GM18511 (cell line): ENCODE results near the gene INHBB.
A peak's percentile ranks its signal among the peaks of the same experiment; 100 is the strongest.
"Not testable (repeated sequence)": the region's sequence is repeated elsewhere in the genome, so short reads cannot be mapped to it uniquely, and the experiment has no call there.

Experiments used
- ATAC-seq: cut with Tn5 transposase; IDR thresholded peaks from one replicate; pipeline ENCODE4 v1.9.1; 2021; ENCODE audit warnings: mild to moderate bottlenecking, moderate library complexity; ENCODE audit not compliant: unreplicated experiment

Gene INHBB

DNA sequence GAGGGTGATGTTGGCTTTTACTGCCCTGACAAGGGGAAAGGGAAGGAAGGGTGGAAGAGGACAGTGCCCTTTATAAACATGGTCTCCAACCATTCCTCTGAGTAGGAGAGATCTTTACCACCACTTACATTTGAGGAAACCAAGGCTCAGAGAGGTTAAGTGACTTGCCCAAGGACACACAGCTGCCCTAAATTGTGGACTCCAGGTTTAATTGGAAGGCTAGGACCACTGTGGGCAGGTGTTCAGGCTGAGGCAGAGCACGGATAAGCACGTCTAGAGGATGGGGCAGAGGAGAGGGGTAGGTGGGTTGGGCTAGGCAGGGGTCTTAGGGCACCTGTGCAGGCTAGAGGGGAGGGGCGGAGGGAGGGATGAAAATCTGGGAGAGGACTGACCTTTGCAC, 32.7 kb downstream of the INHBB start:
- ATAC-seq: no peak

DNA sequence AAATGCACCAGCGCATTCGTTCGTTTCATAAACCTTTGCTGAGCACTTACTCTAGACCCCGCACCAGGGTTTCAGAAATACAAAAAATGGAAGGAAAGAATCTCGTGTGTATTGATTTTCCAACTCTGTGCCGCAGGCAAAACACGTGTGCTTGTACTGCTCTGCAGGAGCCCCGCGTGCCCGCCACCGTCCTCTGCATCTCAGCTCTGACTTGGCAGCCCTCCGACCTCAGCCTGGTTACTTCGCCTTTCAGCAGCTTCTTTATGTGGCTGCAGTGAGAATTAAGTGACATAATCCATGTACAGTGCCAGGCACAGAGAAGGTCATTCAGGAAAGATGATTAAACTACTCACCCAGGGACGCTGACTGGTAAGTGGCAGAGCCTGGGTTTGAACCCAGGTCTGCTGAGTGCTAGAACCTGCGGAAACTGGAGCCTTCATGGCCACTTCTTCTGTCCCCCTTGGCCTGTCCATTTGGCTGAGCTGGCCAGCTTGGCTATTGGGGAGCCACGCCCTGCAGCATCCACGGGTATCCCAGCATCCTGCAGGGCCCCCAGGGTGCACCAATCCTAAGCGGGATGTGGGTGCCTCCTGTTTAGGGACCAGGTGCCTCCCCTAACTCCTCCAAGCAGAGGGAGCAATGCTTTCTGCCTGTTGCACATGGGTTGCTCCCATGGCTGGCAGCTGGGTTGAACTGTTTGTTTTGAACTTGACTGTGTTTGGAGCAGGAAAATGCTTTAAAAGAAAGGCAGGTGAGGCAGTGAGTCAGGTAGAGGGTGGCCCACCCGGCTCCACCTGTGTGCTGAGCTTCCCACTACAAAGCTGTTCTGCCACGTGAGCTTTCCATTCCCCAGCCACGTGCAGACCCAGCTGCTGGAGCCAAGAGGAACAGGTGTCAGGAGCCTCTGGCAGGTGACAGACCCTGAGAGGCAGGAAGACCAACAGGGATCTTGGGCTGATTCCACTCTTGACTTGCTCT, 34.3 kb downstream of the INHBB start:
- no peak for ATAC-seq

DNA sequence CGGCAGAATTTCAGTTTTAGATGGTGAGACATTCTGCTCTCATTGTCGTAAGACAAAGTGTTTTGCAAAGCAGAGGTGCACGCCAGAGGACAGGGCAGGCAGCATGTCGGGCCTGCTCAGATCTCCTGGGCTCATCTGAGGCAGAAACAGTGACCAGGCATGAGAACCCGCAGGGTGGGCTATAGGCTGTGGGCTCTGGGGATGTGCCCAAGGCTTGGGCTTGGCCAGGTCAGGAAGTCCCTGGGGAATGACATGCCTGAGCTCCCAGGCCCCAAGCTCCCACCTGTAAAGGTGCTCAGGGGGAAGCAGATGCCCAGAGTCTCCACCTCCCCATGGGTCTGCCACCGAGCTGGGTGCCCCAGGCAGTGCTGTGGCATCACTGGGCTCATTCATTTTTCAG, 35.3 kb downstream of the INHBB start:
- no peak for ATAC-seq

DNA sequence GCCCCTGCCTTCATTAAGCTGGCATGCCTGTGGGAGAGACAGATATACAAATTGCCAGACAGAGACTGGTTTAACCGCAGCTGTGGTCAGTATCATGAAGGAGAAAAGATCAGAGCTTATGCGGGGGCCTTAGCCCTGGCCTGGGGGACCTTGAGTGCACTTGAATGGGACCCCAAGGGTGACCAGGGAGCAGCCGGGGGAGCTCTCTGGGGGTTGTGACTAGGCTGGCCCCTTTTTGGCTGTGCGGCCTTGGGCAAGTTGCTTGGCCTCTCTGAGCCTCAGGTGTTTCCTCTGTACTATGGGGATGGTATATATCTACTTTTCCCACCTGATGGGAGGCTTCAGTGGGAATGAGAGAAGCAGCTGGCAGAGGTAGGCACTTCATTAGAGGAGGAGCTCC, 35.7 kb downstream of the INHBB start:
- ATAC-seq: no peak

DNA sequence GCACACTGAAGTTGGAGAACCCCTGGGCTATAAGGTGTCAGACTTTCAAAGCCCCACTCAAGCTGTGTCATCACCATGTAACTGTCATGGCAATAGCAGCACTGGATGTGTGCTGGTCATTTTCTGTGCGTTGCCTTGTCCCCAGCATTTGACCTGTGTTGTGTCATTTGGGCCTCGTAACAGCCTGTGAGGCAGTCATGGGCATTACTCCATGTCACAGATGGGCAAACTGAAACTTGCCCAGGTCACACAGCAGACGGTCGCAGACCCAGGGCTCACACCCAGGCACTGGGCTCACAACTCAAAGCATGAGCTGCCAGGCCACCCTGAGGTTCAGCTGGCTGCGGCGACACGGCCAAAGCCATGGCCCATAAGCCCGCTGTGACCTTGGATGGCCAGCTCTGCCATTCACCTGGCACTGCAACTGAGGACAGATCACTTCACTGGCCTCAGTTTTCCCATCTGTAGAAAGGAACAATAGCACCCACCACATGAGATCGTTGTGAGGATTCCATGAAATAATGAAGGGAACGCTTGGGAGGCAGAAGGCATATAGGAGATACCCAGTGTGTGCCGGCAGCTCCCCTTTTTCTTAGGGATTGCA, 36.7 kb downstream of the INHBB start:
- no peak for ATAC-seq

DNA sequence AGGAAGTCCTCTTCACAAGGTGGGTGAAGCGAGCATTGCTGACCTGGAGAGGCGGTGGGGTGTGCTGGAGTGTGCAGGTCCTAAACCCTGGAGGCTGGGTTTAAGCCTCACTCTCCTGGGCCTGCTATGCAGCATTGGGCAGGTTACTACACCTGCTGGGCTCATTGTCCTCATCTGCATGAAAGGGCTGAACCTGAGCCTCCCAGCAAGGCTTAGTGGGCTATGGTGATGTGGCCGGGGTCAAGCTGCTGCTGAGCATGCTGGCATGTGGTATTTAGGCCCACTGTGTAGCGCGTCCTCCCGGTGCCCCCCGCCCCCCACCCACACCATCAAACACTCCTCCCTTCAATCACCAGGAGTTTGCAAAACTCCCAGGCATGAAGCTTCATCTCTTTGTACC, 37.3 kb downstream of the INHBB start:
- no peak for ATAC-seq

DNA sequence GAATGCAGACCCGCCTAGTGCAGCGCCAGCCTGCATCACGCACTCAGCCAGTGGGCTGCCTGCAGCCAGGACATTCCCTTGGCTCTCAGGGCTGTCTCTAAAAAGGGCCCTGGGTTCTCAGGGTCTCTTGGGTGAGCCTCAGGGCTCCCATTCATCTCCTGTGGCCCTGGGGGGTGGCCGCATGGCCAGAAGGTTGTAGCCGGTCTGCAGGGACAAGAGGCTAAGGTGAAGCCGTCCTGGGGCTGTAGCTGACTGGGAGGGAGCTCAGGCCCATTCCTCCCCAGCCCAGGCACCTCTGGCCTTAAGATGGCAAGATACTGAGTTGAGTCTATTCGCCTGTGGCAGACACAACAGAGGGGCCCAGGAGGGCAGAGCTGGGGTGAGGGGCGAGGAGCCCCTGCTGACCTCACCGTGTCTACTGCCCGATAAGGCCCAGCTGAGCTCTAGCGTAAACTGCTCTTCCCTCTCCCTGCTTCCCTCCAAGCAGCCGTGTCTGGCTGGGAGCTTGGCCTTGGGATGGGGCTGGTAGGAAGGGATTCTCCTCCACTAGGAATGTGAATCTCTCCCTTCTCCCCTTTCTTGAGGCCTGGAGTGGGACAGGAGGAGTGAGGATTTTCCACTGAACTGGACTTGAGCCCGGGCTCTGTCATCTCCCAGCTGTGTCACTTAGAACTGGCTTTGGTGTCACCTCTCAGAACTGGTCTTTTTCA, 37.9 kb downstream of the INHBB start:
- ATAC-seq: no peak

DNA sequence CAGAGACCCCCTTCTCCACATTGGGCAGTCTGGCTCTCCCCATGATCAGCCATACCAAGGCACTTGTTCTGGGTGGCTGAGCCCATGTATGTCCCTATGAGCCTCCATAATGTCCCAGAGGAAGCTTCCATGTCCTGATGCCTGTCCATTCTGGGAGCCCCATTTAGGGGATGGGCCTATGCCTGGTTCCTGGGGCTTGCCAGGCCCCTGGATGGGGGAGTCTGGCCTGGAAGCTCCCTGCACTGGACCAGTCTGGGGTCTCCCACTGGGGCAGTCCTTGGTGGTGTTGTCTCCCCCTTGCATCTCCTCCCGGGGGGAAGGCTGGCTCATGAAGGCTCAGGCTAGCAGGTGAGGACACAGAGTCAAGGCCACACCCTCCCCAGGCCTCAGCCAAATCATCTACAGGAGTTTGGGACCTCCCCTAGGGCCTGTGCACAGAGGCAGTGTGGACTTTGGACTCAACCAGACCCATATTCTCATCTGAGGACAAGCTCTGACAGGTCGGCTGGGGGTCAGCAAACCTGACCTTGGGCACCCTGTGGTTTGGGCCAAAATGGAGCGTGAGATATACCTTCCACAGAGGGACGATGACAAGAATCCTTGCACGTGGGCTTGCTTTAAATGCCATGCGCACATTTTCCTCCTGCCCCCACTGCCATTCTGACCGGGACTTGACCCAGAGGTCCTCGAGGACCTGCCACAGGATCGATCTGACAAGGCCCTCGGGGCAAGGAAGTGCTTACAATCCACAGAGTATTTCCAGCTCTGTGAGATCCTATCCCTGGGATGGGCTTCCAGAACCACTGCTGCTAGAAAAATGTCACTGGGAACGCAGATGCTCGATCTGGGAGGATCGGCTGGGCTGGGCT, 38.8 kb downstream of the INHBB start:
- ATAC-seq: peak; percentile 50

DNA sequence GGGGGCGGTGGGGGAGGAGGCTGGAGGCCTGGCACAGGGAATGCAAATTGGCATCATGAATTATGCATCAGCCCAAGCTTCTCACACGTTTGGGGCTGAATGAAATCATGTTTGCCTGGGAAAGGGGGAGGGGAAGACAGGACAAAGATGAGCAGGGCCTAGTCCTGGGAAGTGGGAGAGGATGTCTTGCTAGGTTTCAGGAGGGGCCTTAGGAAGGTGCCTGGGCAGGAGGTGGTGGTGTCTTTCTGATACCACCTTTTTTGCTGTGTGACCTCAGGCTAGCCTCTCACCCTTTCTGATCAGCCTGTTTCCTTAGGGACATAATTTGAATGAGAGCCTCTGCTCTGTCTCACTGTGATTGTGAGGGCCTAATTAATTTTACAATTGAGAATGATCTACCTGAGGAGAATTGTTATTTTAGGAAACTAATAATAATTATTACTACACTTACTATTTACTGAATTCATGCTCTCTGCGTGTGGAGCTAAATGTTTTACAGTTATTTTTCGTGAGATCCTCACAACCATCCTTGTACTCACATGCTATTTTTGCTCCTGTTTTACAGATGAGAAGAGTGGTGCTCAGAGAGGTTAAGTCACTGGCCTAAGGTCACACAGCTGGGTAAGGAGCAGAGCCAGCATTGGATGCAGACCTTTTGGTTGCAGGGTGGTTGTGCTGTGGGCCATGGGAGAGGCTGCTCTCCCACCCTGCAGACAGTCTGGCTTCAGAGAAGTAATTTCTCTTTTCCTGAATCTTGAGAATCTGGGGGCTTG, 39.6 kb downstream of the INHBB start:
- ATAC-seq: no peak

DNA sequence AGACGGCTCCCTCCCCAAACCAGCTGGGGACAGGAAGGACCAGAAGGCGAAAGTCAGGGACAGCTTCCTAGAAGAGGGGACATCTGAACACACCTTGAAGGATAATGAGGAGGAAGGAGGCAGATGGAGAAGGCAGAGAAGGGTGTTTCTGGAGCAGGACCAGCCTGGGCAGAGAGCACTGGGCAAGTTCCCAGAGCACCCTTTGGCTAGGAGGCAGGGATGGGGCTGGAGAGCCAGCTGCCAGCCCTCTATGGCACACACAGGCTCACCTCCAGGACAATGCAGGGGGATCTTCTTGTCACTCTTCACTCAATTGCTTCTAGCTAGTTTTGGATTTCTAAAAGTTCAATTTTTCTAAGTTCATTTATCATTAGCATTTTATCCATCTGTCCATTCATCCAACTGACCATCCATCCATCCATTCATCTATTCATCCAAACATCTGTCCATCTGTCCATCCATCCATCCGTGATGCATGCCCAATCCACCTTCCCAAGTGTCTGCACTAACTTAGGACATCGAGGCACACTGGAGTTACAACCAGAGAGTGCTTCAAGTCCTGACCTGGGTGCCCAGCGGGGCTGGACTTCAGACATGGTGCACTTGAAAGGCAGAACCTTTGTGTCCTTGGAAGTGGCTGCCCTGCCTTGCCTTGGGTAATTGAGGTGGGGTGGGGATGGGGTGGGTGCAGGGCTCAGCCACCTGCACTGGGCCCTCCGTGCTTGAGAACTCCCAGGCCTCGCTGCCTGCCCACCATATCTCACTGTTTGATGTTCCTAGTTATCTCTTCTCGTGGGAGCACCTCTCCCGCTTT, 42.5 kb downstream of the INHBB start:
- ATAC-seq: no peak

DNA sequence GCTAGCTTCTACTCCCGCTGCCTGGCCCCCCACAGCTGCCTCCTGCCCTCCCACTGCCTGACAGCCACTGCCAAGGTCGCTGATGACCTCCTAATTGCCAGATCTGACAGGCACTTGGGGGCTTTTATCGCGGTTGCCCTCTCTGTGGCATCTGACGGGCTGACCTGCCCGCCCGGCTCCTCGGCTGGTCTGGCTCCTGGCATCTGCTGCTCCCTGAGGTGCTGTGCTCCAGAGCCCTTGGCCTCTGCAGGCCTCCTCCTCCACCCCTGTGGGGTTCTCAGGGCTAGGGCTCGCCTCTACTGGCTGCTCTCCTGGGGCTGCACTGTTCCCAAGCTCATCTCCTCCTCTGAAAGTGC, 43.1 kb downstream of the INHBB start:
- ATAC-seq: no peak

DNA sequence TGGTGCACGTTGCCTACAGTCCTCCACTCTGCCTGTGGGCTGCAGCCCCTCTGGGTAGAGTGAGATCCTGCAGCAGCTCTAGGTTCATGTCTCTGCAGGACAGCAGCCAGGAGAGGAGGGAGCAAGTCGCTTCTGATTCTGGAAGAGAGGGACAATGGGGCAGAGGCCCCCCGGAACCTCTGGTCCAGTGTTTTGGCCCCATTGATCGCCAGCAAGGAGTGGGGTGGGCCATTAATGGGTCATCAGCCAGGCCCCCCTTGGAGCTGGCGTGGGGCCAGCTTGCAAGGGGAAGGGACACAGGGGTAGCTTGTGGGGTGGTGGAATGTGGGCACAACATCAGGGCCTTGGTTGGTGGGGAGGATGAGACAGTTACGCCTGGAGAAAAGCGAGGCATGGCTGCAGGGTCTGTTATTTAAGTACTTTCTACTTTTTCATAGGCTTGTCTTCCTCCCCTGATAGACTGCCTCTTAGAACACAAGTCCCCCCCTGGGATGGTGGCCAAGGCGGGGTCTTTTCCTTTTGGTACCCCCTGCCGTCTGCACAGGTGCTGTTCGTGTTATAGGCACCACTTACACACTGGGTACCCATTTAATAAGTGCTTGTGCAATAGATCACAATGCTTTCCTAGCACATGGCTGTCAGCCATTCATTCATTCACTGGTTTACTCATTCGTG, 44.6 kb downstream of the INHBB start:
- no peak for ATAC-seq

DNA sequence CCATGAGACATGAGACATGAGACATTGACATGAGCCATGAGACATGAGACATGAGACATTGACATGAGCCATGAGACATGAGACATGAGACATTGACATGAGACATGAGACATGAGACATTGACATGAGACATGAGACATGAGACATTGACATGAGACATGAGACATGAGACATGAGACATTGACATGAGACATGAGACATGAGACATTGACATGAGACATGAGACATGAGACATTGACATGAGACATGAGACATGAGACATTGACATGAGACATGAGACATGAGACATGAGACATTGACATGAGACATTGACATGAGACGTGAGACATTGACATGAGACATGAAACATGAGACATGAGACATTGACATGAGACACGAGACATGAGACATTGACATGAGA, 45.4 kb downstream of the INHBB start:
- ATAC-seq: not testable (repeated sequence)

DNA sequence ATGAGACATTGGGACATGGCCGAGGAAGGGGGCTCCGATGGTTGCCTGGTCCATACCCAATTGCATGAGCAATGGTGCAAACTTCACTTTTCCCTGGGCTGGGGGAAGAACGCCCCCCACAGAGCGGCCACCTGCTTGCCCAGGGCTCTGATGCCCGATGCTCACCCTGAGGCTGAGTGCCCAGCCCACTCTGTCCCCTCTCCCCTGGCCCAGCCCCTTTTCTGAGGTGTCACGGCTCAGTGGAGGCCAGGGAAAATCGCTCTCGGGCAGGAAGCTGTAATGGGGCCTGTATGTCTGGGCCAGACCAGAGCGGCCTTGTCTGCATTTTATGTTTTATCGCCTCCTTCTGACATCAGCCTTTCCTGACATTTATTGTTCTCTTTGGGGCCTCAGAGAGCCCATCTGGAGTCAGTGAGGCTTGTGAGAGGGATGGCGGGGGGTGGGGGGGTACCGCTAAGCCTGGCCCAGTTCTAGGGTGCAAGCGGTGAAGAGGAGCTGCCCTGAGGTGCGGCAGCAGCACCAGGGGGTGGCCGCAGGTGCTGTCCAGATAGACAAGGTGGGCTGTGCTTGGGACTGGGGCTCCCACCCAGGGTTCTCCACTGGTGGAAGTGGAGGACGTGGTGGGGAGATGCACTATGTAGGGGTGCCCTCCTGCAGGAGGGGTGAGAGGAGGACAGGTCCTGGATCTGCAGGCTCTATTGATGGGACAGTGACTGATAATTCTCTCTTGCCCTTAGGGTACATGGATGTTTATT, 46.2 kb downstream of the INHBB start:
- ATAC-seq: no peak

DNA sequence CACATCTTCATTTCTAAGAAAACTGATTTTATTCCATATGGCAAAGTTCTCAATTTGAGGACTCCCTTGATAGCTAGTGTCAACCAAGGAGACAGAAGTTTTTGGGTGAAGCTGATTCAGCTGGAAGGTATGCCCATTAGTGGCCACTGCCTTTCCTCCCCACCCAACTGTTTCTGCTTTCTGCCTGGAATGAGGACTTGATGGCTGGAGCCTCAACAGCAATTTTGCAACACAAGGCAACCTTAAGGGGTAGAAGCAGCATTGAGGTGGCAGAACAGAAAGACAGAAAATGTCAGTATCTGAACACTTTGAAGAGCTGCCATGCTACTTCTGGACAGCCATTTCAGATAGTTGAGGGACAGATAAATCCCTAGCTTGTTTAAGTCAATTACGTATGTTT, 47.0 kb downstream of the INHBB start:
- no peak for ATAC-seq

DNA sequence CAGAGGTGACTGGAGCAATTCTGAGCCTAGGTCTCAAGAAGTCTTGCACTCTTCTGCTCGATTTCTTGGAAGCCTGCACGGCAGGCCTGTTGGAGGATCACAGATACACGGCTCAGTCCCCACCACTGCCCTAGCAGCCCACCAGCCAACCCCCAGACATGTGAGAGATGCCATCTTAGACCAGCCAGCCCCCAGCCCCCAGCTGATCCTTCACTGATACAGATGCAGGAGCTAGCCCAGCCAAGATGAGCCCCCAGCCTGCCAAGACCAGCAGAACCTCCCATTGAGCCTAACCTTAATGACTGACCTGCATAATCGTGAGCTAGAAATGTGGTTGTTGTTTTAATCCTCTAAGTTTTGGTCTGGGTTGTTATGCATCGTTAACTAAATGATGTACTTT, 47.5 kb downstream of the INHBB start:
- no peak for ATAC-seq

DNA sequence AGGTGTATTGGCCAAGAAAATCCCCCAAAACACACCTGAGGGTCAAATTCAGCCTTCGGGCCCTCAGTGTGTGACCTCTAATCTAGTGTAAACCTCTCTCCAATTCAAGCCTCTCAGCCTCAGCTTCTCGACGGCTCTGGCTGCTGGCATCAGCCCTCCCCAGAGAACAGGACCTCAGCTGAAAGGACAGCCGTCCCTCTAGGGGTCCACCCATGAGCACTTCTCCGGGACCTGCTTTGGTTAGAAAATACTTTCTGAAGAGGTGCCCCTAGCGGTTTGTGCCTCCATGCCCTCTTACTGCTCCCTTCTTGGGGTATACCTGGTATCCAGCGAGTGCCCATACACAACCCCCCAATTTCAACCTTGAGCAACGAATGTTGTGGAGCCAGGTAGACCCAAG, 48.8 kb downstream of the INHBB start:
- ATAC-seq: no peak
